Stimulated activated CD8-positive, alpha-beta memory T cell treated with anti-CD3 and anti-CD28 coated beads, Interleukin-7, amount 100 ng/mL, for 1 hour (primary cell): ENCODE measurements around the gene CMTM3.

Source experiments
- DNase-seq, 2 donors: peaks; one replicate each; pipeline ENCODE4 v3.0.0-alpha.2; 2020; ENCODE audit warnings: low read depth in 2 of 2

The CMTM3 gene

DNA sequence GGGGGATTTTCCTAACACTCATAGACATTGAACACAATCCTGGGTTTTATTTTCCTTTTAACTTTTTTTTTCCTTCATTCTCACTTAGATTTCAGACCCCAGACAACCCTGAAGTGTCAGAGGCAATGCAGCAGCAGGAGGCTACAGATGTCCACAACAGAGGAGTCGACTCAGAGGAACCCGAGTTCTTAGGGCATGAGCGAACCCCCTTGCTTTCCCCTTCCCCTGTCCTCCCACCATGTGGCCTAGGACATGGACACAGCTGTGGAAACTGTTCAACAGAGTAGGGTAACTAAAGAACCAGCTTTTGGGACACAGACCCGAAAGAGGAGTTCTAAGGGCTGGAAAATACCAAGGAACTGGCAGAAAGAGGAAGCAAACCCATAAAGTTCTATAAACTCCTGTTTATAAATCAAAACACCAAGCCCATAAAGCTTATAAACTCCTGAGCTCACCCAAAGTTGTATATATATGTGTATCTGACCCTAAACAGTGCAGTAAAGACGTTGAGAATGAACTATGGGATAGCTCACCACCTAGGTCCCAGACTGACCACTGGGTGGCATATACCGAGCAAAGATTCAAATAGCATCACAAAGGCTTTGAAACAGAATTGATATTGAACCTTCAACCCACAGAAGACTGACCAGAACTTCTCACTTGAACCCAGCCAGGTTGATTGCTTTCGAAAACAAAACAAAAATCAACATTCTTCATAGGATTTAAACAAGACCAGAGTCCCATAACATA is 58.1 kb downstream of the CMTM3 start:
- no peak for DNase-seq
